KOPT-K1 (cell line): ENCODE results near the gene GAPDH.
"Not testable (repeated sequence)": the region's sequence is repeated elsewhere in the genome, so short reads cannot be mapped to it uniquely, and the experiment has no call there.

ENCODE experiments used
- H3K27ac ChIP-seq: fragments of 200-600 bp; sonication (generic); 2 replicates; pipeline ENCODE4 v1.5.1; 2016; ENCODE audit warnings: antibody characterized with exemption, mild to moderate bottlenecking, low read depth, low read length; ENCODE audit not compliant: poor library complexity, severe bottlenecking
- H3K36me3 ChIP-seq: fragments of 200-600 bp; sonication (generic); 2 replicates; pipeline ENCODE4 v1.5.1; 2017; ENCODE audit warnings: antibody characterized with exemption, mild to moderate bottlenecking, low read length, moderate library complexity; ENCODE audit not compliant: insufficient read depth
- H3K9me3 ChIP-seq: fragments of 200-600 bp; sonication (generic); 2 replicates; pipeline ENCODE4 v1.5.1; 2017; ENCODE audit warnings: antibody characterized with exemption, low read length, mild to moderate bottlenecking; ENCODE audit not compliant: insufficient read depth, poor library complexity, severe bottlenecking

The GAPDH gene

DNA sequence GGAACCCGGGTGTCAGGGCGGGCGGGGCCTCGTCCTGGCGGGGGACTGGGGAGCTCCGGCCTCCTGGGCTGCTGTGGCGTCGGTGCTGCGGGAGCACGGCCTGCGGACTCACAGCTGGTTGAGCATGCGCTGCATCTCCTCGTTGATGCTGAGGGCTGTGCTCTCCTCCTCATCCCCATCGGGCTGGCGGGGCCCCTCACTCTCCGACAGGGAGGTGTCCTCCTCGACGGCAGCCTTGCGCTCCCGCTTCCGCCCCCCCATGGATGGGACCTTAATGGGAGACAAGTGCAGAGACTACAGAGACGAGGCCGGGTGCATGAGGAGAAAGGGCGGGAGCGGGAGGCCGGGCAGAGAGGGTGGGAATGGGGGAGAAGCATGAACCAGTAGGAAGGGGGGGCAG is 14.2 kb downstream of the GAPDH start:
- H3K36me3 ChIP-seq, result peaks cover 91% of the 10 kb centered on the region
- H3K27ac ChIP-seq, result no peak overlapping the region
- H3K9me3 ChIP-seq, result no peaks in the 10 kb centered on the region

GRCh38 chr12:6548966-6549683 is 14.8 kb downstream of the GAPDH start:
- Histone ChIP-seq H3K9me3 (no peaks in the 10 kb centered on the region), H3K27ac (no peak overlapping the region), H3K36me3 (peaks cover 90% of the 10 kb centered on the region)

GRCh38 chr12:6549684-6550151 is 15.4 kb downstream of the GAPDH start:
- peaks cover 84% of the 10 kb centered on the region for H3K36me3 ChIP-seq
- no peaks in the 10 kb centered on the region for H3K9me3 ChIP-seq
- H3K27ac ChIP-seq, result no peak overlapping the region

DNA sequence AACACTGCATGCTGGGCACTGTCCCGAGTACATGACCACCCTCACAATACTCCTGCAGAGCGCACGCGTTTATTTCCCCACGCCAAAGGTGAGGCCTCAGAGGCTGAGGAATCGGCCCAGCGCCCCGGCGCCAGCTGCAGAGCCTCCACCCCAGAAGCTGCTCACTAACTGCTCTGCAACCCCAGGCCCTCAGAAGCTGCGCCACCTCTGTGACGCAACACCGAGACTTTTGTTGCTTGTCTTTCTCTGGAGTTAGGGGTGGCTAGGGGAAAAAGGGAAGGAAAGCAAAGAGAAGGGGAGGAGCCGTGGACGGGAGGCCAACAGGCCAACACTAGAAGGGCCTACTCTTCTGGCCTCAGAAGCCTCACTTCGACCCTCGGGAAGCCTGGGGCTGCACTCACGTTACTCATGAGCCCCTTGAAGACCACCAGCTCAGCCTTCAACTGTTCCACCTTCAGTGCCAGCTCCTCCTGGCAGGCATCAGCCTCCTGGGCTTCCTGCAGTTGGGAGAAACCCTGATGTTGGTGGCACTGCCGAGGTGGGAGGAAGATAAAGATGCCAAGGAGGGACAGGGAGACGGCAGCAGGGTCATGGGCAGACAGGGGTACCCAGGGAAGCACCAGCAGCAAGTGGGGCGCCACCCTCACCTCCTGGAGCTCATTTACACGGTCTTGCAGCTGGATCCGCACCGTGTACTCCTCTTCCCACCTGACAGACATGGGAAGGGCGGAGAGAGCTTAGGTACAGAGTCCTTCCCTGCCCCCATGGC is 16.2 kb downstream of the GAPDH start:
- no peak overlapping the region for H3K27ac ChIP-seq
- peaks cover 81% of the 10 kb centered on the region for H3K36me3 ChIP-seq
- H3K9me3 ChIP-seq, result no peaks in the 10 kb centered on the region

GRCh38 chr12:6551063-6551461 is 16.7 kb downstream of the GAPDH start:
- Histone ChIP-seq H3K9me3 (no peaks in the 10 kb centered on the region), H3K36me3 (peaks cover 75% of the 10 kb centered on the region), H3K27ac (no peak overlapping the region)

DNA sequence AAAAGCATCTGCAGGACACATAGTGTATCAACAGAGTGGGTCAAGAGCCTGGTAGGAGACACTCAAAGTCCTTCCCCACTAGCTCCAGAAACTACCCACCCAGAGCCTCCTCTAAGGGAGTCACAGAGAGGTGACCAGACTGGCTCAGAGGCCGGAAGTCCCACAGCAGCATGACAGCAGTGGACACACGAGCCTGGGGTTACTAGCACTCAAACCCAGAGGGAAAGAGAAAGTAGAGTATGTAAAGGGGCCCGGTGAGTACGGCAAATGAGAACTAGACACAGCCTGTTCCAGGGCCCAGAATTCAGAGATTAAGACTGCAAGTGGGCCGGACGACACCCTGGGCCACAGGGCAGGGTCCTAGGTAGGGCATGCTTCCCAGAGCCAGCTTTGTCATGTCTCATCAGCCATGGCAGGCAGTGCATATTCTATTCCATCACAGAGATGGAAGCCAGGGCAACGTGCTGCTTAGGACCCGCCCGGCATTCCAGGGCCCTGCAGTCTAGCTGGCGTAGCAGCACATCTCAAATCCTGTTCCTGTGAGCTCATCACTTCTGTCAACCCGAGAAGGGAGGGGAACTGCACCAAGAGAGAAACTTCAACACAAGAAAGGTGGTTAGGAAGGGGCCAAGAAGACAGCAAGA is 17.3 kb downstream of the GAPDH start:
- Histone ChIP-seq H3K27ac (no peak overlapping the region), H3K36me3 (peaks cover 72% of the 10 kb centered on the region), H3K9me3 (no peaks in the 10 kb centered on the region)

DNA sequence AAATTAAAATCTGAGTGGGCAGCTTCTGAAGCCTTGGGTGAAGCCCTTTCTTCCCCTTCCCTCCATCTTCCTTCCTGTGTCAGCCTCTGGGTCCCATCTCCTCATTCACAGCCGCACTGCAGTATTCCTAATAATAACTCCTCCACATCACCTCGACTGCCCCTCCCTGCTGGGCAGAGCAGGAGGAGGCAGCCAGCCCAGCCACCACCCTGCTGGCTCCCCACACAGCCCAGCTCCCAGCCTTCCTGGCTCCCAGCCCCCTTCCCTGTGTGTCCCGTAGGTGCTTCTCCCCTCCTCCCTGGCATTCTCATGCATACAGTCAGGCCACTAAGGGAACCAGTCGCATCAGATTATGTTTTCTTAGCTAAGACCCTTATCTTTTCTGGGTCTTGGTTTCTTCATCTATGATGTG is 17.8 kb downstream of the GAPDH start:
- Histone ChIP-seq H3K27ac (no peak overlapping the region), H3K36me3 (peaks cover 72% of the 10 kb centered on the region), H3K9me3 (no peaks in the 10 kb centered on the region)

DNA sequence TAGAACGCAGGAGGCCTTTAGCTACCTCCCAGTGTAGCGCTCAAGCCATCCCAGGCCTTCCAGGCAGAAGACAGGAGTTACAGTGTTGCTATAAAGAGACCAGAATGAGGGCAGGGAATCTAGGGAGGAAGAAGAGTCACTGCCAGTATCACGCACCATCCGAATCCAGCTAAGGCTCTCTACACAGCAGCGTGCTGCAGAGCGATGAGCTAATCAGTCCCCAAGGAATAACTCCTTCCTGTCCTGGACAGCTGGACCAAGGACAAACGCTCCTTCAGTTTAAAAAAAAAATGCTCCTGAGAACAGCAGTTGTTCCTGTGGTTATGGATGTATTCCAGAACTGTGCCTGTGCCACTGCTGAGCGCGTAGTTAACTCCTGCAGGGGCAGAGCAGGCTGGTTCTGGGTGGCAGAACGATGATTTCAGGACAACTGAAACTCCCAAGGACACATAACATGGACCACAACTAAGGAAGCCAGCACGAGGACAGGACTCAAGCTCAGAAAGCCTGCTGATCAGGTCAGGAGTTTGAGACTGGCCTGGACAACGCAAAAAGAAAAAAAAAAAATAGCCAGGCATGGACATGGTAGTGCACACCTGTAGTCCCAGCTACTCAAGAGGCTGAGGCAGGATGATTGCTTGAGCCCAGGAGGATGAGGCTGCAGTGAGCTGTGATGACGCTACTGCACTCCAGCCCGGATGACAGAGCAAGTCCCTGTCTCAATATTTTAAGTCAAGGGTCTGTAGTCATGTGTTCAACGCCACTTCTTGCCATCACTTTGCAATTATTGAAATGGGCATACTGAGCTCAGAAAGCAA is 18.9 kb downstream of the GAPDH start:
- H3K36me3 ChIP-seq, result peaks cover 70% of the 10 kb centered on the region
- no peak overlapping the region for H3K27ac ChIP-seq
- H3K9me3 ChIP-seq, result no peaks in the 10 kb centered on the region

GRCh38 chr12:6554168-6555017 is 20.1 kb downstream of the GAPDH start:
- peak overlapping the region; percentile 78 for H3K27ac ChIP-seq
- H3K36me3 ChIP-seq, result peaks cover 70% of the 10 kb centered on the region

GRCh38 chr12:6555018-6555691 is 20.8 kb downstream of the GAPDH start:
- peaks cover 70% of the 10 kb centered on the region for H3K36me3 ChIP-seq
- no peaks in the 10 kb centered on the region for H3K9me3 ChIP-seq
- H3K27ac ChIP-seq, result peak overlapping the region; percentile 78

More at GRCh38 chr12:6554168-6555017, 20.1 kb downstream of the GAPDH start:
- H3K9me3 ChIP-seq, result no peaks in the 10 kb centered on the region

DNA sequence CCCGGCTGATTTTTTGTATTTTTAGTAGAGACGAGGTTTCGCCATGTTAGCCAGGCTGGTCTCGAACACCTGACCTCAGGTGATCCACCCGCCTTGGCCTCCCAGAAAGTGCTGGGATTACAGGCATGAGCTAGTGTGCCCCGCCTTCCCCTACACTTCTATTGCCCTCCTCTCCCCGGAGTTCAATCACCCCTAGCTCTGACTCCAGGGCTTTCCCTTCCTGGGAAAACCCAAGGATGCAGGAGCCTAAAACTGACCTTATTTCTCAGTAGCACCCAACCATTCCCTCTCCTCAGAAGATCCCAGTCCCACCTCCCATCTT is 22.1 kb downstream of the GAPDH start:
- H3K36me3 ChIP-seq, result peaks cover 70% of the 10 kb centered on the region
- not testable (repeated sequence) for H3K9me3 ChIP-seq, H3K27ac ChIP-seq

- Histone ChIP-seq H3K36me3 (peaks cover 70% of the 10 kb centered on the region), H3K27ac (no peak overlapping the region), H3K9me3 (no peaks in the 10 kb centered on the region)
Measured at GRCh38 chr12:6556857-6557256, 22.5 kb downstream of the GAPDH start.

DNA sequence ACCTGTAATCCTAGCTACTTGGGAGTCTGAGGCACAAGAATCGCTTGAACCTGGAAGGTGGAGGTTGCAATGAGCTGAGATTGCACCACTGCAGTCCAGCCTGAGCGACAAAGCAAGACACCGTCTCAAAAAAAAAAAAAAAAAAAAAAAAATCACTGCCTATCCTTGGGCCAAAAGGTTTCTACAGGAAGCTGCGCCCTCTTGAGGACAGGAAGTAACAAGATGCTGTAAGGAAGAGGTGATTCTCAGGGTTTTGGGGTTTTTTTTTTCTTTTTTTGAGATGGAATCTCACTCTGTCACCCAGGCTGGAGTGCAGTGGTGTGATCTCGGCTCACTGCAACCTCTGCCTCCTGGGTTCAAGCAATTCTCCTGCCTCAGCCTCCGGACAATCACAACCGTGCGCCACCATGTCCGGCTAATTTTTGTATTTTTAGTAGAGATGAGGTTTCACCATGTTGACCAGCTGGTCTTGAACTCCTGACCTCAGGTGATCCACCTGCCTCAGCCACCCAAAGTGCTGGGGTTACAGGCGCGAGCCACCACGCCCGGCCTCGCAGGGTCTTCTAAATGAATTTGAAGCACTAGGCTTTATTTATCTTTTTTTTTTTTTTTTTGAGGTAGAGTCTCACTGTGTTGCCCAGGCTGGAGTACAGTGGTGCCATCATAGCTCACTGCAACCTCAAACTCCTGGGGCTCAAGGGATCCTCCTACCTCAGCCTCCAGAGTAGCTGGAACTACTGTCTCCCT is 23.9 kb downstream of the GAPDH start:
- not testable (repeated sequence) for H3K27ac ChIP-seq, H3K9me3 ChIP-seq
- peaks cover 71% of the 10 kb centered on the region for H3K36me3 ChIP-seq
